ENCODE measurements around the gene ANXA9. TPM values are rescaled to one million over a fixed set of nuclear protein-coding genes. Genes with fewer than 3 reads are reported as not detected.

Gene ANXA9
- total RNA-seq, 2 experiments from 2014 or later, result 0.65 to 1.1 TPM

DNA sequence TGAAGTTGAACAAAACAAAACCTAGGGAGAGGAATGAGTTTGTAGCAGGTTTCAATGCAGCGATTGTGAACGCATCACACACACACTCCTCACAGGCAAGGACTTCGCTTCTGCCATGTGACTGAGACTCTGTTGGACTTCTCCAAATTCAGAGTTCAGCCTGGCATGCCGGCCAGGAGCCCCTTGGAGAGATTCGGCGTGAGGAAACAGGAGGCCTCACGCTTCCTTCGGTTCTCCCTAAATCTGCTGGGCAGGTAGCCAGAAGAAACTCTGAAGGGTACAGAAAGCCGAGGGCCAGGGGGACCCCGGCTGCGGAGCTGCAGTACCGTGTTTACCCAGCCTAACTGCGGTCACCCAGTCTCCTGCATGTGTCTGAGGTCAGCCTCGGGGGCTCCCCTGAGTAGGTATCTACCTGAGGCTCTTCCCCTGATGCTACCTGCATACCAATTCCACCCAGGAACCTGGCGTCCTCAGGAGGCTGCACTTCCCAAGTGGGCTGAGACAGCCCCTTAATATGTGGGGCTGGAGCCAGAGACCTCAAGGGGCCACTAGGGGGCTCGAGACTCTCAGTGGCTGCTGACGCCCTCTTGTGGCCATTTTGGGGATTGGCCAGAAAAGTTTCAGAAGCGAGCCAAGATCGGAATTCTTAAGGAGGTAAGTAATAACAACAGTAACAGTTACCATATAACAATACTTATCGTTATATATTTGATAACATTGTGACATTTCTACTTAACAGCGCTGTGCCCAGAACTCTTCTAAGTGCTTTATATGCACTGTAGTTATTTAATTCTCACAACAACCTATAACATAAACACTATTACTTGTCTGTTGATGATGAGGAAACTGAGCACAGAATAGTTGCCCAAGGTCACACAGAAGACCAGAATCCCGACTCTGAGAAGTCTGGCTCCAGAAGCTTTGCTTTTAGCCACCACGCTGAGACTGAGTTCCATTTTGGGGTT lies 2.7 kb upstream of the ANXA9 start:
- CTCF ChIA-PET (ENCODE audit: unreplicated experiment), result no interaction called here
- POLR2A ChIA-PET, result interaction anchor here (0.5 to 1.2 kb wide), 5 partner anchors 11 to 284 kb away, joined by 3 to 5 read pairs (median 3); no protein-coding TSS in a partner anchor

DNA sequence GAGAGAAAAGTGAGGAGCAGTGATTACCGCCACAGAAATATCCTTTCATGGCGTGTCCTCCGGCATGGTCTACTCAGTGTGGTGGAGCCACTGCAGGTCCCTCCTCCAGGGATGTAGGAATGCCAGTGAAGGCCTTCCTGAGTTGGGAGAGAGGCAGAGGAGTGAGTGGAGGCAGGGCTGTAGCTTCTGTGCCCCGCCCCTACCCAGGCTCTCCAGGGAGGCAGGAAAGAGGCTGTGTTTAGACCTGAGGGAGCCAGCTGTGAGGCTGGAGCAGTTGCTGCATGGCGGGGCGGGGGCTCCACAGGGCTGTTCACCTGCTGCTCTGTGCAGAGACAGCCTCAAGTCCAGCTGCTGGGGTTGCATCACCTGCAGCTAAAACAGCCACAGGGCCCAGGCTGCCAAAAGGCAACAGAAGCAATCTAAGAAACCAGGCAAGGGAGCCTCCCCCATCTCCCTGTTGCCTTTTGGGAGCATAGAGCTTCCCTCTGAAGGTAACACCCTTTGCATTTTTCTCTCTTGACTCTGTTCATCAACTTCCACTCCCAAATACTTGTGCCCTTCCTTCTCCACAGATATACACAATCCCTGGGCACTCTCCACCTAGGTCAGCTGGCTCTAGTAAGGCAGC lies 801 bp upstream of the ANXA9 start:
- H2AFZ ChIP-seq (ENCODE audit: low read length), result peak overlapping the region; percentile 52; the same call in 1 of the 2 replicates
- H3K36me3 ChIP-seq (ENCODE audit: insufficient read depth, low read length), result no peaks in the 10 kb centered on the region; the same call in 1 of the 2 replicates
- H3K9me3 ChIP-seq (ENCODE audit: low read length), result no peaks in the 10 kb centered on the region
- peak; percentile 52 for DNase-seq (ENCODE audit: low spot score)
- POLR2A ChIA-PET, result interaction anchor here (1.3 kb wide), 1 partner anchor 79 kb away, joined by 3 read pairs; the partner anchor contains the start of gene MLLT11
- no peak overlapping the region for H3K4me2 ChIP-seq (ENCODE audit: low read length)
- H3K27ac ChIP-seq (ENCODE audit: low read depth, low read length, poor library complexity, severe bottlenecking), result no peak overlapping the region
- BruUV-seq (replicated peaks), result no TSS peak
- no peak for TF ChIP-seq EZH2phosphoT487 (IDR thresholded peaks at IDR 0.05; ENCODE audit: borderline replicate concordance, low read depth, low read length)
- TF ChIP-seq, protein P1, sequence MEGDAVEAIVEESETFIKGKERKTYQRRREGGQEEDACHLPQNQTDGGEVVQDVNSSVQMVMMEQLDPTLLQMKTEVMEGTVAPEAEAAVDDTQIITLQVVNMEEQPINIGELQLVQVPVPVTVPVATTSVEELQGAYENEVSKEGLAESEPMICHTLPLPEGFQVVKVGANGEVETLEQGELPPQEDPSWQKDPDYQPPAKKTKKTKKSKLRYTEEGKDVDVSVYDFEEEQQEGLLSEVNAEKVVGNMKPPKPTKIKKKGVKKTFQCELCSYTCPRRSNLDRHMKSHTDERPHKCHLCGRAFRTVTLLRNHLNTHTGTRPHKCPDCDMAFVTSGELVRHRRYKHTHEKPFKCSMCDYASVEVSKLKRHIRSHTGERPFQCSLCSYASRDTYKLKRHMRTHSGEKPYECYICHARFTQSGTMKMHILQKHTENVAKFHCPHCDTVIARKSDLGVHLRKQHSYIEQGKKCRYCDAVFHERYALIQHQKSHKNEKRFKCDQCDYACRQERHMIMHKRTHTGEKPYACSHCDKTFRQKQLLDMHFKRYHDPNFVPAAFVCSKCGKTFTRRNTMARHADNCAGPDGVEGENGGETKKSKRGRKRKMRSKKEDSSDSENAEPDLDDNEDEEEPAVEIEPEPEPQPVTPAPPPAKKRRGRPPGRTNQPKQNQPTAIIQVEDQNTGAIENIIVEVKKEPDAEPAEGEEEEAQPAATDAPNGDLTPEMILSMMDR (conservative IDR thresholded peaks at IDR 0.05; ENCODE audit: low read length), result no peak
- H3K4me3 ChIP-seq (ENCODE audit: low read depth, low read length, poor library complexity, severe bottlenecking), result no peak overlapping the region
- CTCF ChIA-PET (ENCODE audit: unreplicated experiment), result interaction anchor here (1.1 kb wide), 1 partner anchor 174 kb away, joined by 3 read pairs; no protein-coding TSS in a partner anchor
- H3K9me2 ChIP-seq (ENCODE audit: insufficient read depth, low read length), result no peaks in the 10 kb centered on the region
- peaks cover 38% of the 10 kb centered on the region for H3K4me1 ChIP-seq (ENCODE audit: insufficient read depth, low read length, poor library complexity, severe bottlenecking)
- H4K20me1 ChIP-seq (ENCODE audit: insufficient read depth, low read length), result no peaks in the 10 kb centered on the region
- intact Hi-C loops (cut with micrococcal nuclease; ENCODE audit: unreplicated experiment), result no loop called here
- H3K79me2 ChIP-seq (ENCODE audit: insufficient read depth, low read depth, low read length), result no peaks in the 10 kb centered on the region

More for the DNA sequence above, 2.7 kb upstream of the ANXA9 start:
- Histone ChIP-seq H3K9me2 (ENCODE audit: insufficient read depth, low read length) (no peaks in the 10 kb centered on the region), H3K4me1 (ENCODE audit: insufficient read depth, low read length, poor library complexity, severe bottlenecking) (peaks cover 44% of the 10 kb centered on the region), H4K20me1 (ENCODE audit: insufficient read depth, low read length) (no peaks in the 10 kb centered on the region), H3K36me3 (ENCODE audit: insufficient read depth, low read length) (no peaks in the 10 kb centered on the region; the same call in 1 of the 2 replicates), H3K4me3 (ENCODE audit: low read depth, low read length, poor library complexity, severe bottlenecking) (no peak overlapping the region), H2AFZ (ENCODE audit: low read length) (peak overlapping the region; percentile 59), H3K79me2 (ENCODE audit: insufficient read depth, low read depth, low read length) (no peaks in the 10 kb centered on the region), H3K4me2 (ENCODE audit: low read length) (peak overlapping the region; percentile 31), H3K27ac (ENCODE audit: low read depth, low read length, poor library complexity, severe bottlenecking) (no peak overlapping the region), H3K9me3 (ENCODE audit: low read length) (no peaks in the 10 kb centered on the region)
- DNase-seq (ENCODE audit: low spot score), result peak; percentile 92
- TF ChIP-seq, protein P1 (conservative IDR thresholded peaks at IDR 0.05; ENCODE audit: low read length), result peak; percentile 100
- no peak for TF ChIP-seq EZH2phosphoT487 (IDR thresholded peaks at IDR 0.05; ENCODE audit: borderline replicate concordance, low read depth, low read length)
- intact Hi-C loops (cut with micrococcal nuclease; ENCODE audit: unreplicated experiment), result loop anchor here (1.0 to 10.0 kb wide), 4 partner anchors 15 to 515 kb away; partner anchors contain the start of genes ENSA and MINDY1
- no TSS peak for BruUV-seq (replicated peaks)

Measured in OCI-LY7 (cell line).